GM12878 (cell line): ENCODE data around the gene TMPRSS4. TPM values are rescaled to one million over a fixed set of nuclear protein-coding genes. Genes with fewer than 3 reads are reported as not detected.

Experiments
- ATAC-seq: fragments of 200-7000 bp; cut with Tn5 transposase; 3 replicates; pipeline ENCODE4 v1.9.1; 2020; ENCODE audit warnings: mild to moderate bottlenecking, moderate library complexity
- BruUV-seq: library from RNA; stranded (reverse); fragments of 400-500 nt; replicated peaks from 2 replicates; lab custom pipeline; 2021; lab: Mats Ljungman, UMichigan
- CTCF ChIA-PET: fragments of 300-600 bp; sonication (Branson Sonifier 250); formaldehyde crosslinking; extraction: SDS; loops from one replicate; lab custom pipeline; 2021; ENCODE audit warnings: inconsistent platforms; lab: Yijun Ruan, JAX
- POLR2A ChIA-PET: fragments of 350-600 bp; formaldehyde crosslinking; extraction: SDS; loops from one replicate; lab custom pipeline; 2021; ENCODE audit warnings: inconsistent platforms; lab: Charles Lee
- RAD21 ChIA-PET: fragments of 300-600 bp; sonication (Branson Sonifier 250); formaldehyde crosslinking; loops from one replicate; lab custom pipeline; 2023; ENCODE audit warnings: antibody characterized with exemption; ENCODE audit not compliant: unreplicated experiment; lab: Charles Lee
- SMC1A ChIA-PET: fragments of 300-600 bp; sonication (Branson Sonifier 250); formaldehyde crosslinking; loops from one replicate; lab custom pipeline; 2023; ENCODE audit not compliant: unreplicated experiment, uncharacterized antibody; lab: Charles Lee
- DNase-seq: peaks from one replicate; pipeline ENCODE4 v3.0.0-alpha.2; 2011; ENCODE audit warnings: low read depth, low spot score
- FAIRE-seq: peaks from 3 replicates; lab custom pipeline; 2011; peaks lifted over from hg19 to GRCh38; lab: Jason Lieb, UNC
- H2AFZ ChIP-seq: 2 replicates; pipeline ENCODE4 v1.6.0; 2011; ENCODE audit warnings: low read depth, low read length, control low read depth; ENCODE audit not compliant: control insufficient read depth
- H3K27ac ChIP-seq: 2 replicates; pipeline ENCODE4 v1.5.1; 2011; ENCODE audit warnings: control low read depth; ENCODE audit not compliant: control insufficient read depth, insufficient read depth
- H3K27me3 ChIP-seq, 2 experiments: replicated peaks in 1 of 2; 2 replicates each; pipeline versions ENCODE4 v1.6.0 to v1.6.1; 2011; ENCODE audit warnings: low read length in 1 of 2; ENCODE audit not compliant: control insufficient read depth in 2 of 2, insufficient read depth in 2 of 2
- H3K36me3 ChIP-seq, 2 experiments: 2 replicates each; pipeline ENCODE4 v1.5.1; 2011; ENCODE audit warnings: low read length in 1 of 2; ENCODE audit not compliant: control insufficient read depth in 2 of 2, insufficient read depth in 2 of 2
- H3K4me1 ChIP-seq: 2 replicates; pipeline ENCODE4 v1.6.1; 2011; ENCODE audit warnings: mild to moderate bottlenecking, low read length, moderate library complexity, mixed read lengths; ENCODE audit not compliant: control insufficient read depth, insufficient read depth
- H3K4me2 ChIP-seq: 2 replicates; pipeline ENCODE4 v1.6.0; 2011; ENCODE audit warnings: control low read depth; ENCODE audit not compliant: control insufficient read depth, insufficient read depth
- H3K4me3 ChIP-seq: fragments of 200-600 bp; sonication (generic); 2 replicates; pipeline ENCODE4 v1.5.1; 2016
- H3K79me2 ChIP-seq: 2 replicates; pipeline ENCODE4 v1.6.0; 2011; ENCODE audit warnings: low read length; ENCODE audit not compliant: control insufficient read depth, insufficient read depth
- H3K9ac ChIP-seq: 2 replicates; pipeline ENCODE4 v1.8.0; 2011; ENCODE audit warnings: low read length, control low read depth, mixed read lengths; ENCODE audit not compliant: control insufficient read depth, insufficient read depth
- H3K9me3 ChIP-seq: replicated peaks from 3 replicates; pipeline ENCODE4 v1.5.1; 2011; ENCODE audit warnings: mild to moderate bottlenecking, low read length; ENCODE audit not compliant: control insufficient read depth, insufficient read depth
- H4K20me1 ChIP-seq: 2 replicates; pipeline ENCODE4 v1.6.0; 2011; ENCODE audit not compliant: control insufficient read depth, insufficient read depth
- ATF2 ChIP-seq: IDR thresholded peaks from 2 replicates; pipeline ENCODE4 v1.6.1; 2012; ENCODE audit warnings: low read length, inconsistent platforms
- ATF7 ChIP-seq: fragments of 450-650 bp; IDR thresholded peaks from 2 replicates; pipeline ENCODE4 v1.6.1; 2016; ENCODE audit warnings: low read depth, mild to moderate bottlenecking
- CEBPZ ChIP-seq: fragments of 150-350 bp; IDR thresholded peaks from 2 replicates; pipeline ENCODE4 v1.6.1; 2016; ENCODE audit warnings: low read depth, low read length
- CREB1 ChIP-seq: IDR thresholded peaks from 2 replicates; pipeline ENCODE4 v1.6.1; 2012; ENCODE audit warnings: low read depth, mild to moderate bottlenecking, inconsistent platforms
- CREM ChIP-seq: IDR thresholded peaks from 2 replicates; pipeline ENCODE4 v1.6.1; 2014; ENCODE audit warnings: antibody characterized with exemption, low read depth
- GABPA ChIP-seq: IDR thresholded peaks from 2 replicates; pipeline ENCODE4 v1.6.1; 2014; ENCODE audit warnings: antibody characterized with exemption, low read depth, mild to moderate bottlenecking, inconsistent platforms
- IKZF1 ChIP-seq: fragments of 450-650 bp; conservative IDR thresholded peaks from 2 replicates; pipeline ENCODE4 v1.6.1; 2017; ENCODE audit warnings: antibody characterized with exemption, mild to moderate bottlenecking
- LARP7 ChIP-seq: fragments of 450-650 bp; IDR thresholded peaks from 2 replicates; pipeline ENCODE4 v1.6.1; 2017; ENCODE audit warnings: mild to moderate bottlenecking
- MTA2 ChIP-seq: fragments of 450-650 bp; IDR thresholded peaks from 2 replicates; pipeline ENCODE4 v1.6.1; 2016; ENCODE audit warnings: low read depth, mild to moderate bottlenecking, moderate library complexity
- NFYA ChIP-seq: IDR thresholded peaks from 2 replicates; pipeline ENCODE4 v1.6.1; 2011; ENCODE audit warnings: low read depth, mild to moderate bottlenecking, low read length, improper control_type of control experiment, borderline replicate concordance
- POLR2A ChIP-seq: IDR thresholded peaks from 2 replicates; pipeline ENCODE4 v1.6.1; 2011; ENCODE audit warnings: low read depth, mild to moderate bottlenecking, low read length
- SMAD1 ChIP-seq: fragments of 450-650 bp; IDR thresholded peaks from 2 replicates; pipeline ENCODE4 v1.6.1; 2018; ENCODE audit warnings: mild to moderate bottlenecking, low read depth; ENCODE audit not compliant: partially characterized antibody
- TCF12 ChIP-seq: IDR thresholded peaks from 2 replicates; pipeline ENCODE4 v1.6.1; 2011; ENCODE audit warnings: low read depth, mild to moderate bottlenecking, low read length
- TCF7 ChIP-seq: IDR thresholded peaks from 2 replicates; pipeline ENCODE4 v1.6.1; 2014; ENCODE audit warnings: antibody characterized with exemption, borderline replicate concordance
- YY1 ChIP-seq: IDR thresholded peaks from 2 replicates; pipeline ENCODE4 v1.6.1; 2011; ENCODE audit warnings: low read depth, mild to moderate bottlenecking, low read length
- ZNF384 ChIP-seq: IDR thresholded peaks from 2 replicates; pipeline ENCODE4 v1.6.1; 2012; ENCODE audit warnings: low read depth, mild to moderate bottlenecking, low read length, improper control_type of control experiment, borderline replicate concordance
- WGBS: methylation state at CpG from one replicate; pipeline ENCODE4 v1.1.6; 2016; ENCODE audit warnings: low lambda C conversion rate; ENCODE audit not compliant: insufficient replicate concordance, insufficient coverage; ENCODE audit errors: missing lambda C conversion rate; 5-methylcytosine and 5-hydroxymethylcytosine counted together
- in situ Hi-C: fragments of 300-500 bp; cut with MboI; formaldehyde crosslinking; loops from 9 replicates; pipeline ENCODE4 v1.14.3; 2018; ENCODE audit warnings: mixed read lengths
- intact Hi-C: fragments of 100-400 bp; cut with micrococcal nuclease; formaldehyde crosslinking; loops from one replicate; pipeline ENCODE4 v1.14.2; 2022; ENCODE audit not compliant: unreplicated experiment
- polyA plus RNA-seq, 11 experiments: library from polyadenylated mRNA; depleted of rRNA in 4 of 11; unstranded in 6 of 11; stranded (reverse) in 5 of 11; fragments of >200 nt; fragmentation: Nextera tagmentation in 4 of 11; fragmentation: Illumina TruSeq in 1 of 11; extraction: Ambion mirVana in 4 of 11; extraction: Trizol in 1 of 11; gene quantifications; 1 replicate in 1 of 11; 2 replicates in 10 of 11; pipeline versions ENCODE4 v1.2.1 to v1.2.3, GENCODE V29; 2011 to 2016; ENCODE audit warnings: inconsistent platforms in 2 of 11, missing spikeins in 2 of 11, low read depth in 1 of 11
- total RNA-seq, 4 experiments: library from RNA; depleted of rRNA in 3 of 4; stranded (reverse); fragments of >200 nt in 3 of 4; fragmentation: Illumina TruSeq in 1 of 4; extraction: Trizol in 1 of 4; gene quantifications; 2 replicates each; pipeline versions ENCODE4 v1.2.1 to v1.2.3, GENCODE V29; 2013 to 2021
- TF ChIP-seq, protein P1 (sequence below): fragments of 450-650 bp; formaldehyde crosslinking; IDR thresholded peaks from 2 replicates; pipeline ENCODE4 v1.4.0; 2022; ENCODE audit warnings: mild to moderate bottlenecking, moderate library complexity

Gene TMPRSS4
- total and polyA plus RNA-seq, 10 of the 15 experiments (the other 5 are each of a cell fraction or from before 2014, with no cell fraction given), result 0.14 to 0.26 TPM; not detected in 8

DNA sequence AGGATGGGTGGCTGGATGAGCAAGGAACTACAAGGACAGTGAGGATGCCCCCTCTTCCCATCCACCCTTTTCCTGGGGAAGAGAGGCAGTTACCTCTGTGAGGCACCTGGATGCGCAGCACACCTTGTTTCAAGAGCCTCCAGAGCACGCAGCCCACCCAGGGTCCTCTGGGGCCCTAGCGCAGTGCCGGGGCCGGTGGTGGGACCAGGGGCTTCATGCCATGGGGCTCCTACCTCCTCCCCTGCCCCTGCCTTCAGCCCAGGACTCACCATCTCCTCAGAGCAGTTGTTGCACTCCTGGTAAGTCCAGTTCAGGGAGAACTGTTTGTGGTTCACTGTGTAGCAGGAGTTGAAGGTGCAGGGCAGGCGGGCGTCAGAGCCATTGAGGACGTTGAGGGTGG, 91.4 kb downstream of the TMPRSS4 start:
- no peaks in the 10 kb centered on the region for H3K4me1 ChIP-seq
- no peak overlapping the region for H3K4me3 ChIP-seq
- ChIA-PET RAD21 (no interaction called here), SMC1A (no interaction called here), CTCF (interaction anchor here (1.0 to 4.2 kb wide), 2 partner anchors 23 to 127 kb away, joined by 3 to 85 read pairs; no protein-coding TSS in a partner anchor), POLR2A (no interaction called here)
- H3K27ac ChIP-seq, result no peak overlapping the region
- ATAC-seq (no peak), FAIRE-seq (no peak), DNase-seq (no peak)
- H3K9me3 ChIP-seq, result no peaks in the 10 kb centered on the region
- no peak for TF ChIP-seq LARP7
- TF ChIP-seq SMAD1, result no peak
- TF ChIP-seq GABPA, result no peak
- no peak for TF ChIP-seq NFYA
- no peak for TF ChIP-seq MTA2
- no peak for TF ChIP-seq IKZF1
- TF ChIP-seq ATF7, result no peak
- no peak for TF ChIP-seq CEBPZ
- TF ChIP-seq ATF2, result no peak
- no peak for TF ChIP-seq CREB1
- TF ChIP-seq CREM, result no peak
- no peak for TF ChIP-seq ZNF384
- TF ChIP-seq TCF12, result no peak
- TF ChIP-seq TCF7, result no peak
- no peak for TF ChIP-seq YY1
- no peak for TF ChIP-seq POLR2A
- TF ChIP-seq, protein P1, sequence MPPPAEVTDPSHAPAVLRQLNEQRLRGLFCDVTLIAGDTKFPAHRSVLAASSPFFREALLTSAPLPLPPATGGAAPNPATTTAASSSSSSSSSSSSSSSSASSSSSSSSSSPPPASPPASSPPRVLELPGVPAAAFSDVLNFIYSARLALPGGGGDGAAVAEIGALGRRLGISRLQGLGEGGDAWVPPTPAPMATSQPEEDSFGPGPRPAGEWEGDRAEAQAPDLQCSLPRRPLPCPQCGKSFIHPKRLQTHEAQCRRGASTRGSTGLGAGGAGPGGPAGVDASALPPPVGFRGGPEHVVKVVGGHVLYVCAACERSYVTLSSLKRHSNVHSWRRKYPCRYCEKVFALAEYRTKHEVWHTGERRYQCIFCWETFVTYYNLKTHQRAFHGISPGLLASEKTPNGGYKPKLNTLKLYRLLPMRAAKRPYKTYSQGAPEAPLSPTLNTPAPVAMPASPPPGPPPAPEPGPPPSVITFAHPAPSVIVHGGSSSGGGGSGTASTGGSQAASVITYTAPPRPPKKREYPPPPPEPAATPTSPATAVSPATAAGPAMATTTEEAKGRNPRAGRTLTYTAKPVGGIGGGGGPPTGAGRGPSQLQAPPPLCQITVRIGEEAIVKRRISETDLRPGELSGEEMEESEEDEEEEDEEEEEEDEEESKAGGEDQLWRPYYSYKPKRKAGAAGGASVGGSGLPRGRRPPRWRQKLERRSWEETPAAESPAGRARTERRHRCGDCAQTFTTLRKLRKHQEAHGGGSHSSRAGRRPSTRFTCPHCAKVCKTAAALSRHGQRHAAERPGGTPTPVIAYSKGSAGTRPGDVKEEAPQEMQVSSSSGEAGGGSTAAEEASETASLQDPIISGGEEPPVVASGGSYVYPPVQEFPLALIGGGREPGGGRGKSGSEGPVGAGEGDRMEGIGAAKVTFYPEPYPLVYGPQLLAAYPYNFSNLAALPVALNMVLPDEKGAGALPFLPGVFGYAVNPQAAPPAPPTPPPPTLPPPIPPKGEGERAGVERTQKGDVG (CRISPR knock-in tag), result no peak
- peaks cover 1 to 3% of the 10 kb centered on the region in 2 experiments; a peak in 3 of 4 replicates for H3K27me3 ChIP-seq
- in situ Hi-C loops, result no loop called here
- no TSS peak for BruUV-seq
- WGBS, result 28% methylated on average over 8 of the region's 8 CpGs
- no peak overlapping the region for H2AFZ ChIP-seq
- intact Hi-C loops, result no loop called here
- H3K4me2 ChIP-seq, result no peak overlapping the region
- no peaks in the 10 kb centered on the region for H3K79me2 ChIP-seq
- no peaks in the 10 kb centered on the region for H4K20me1 ChIP-seq
- no peaks in the 10 kb centered on the region for H3K36me3 ChIP-seq
- H3K9ac ChIP-seq, result no peak overlapping the region
